HG03139 (cell line): ENCODE results near the gene PRRC2B.
"Not testable (repeated sequence)": the region's sequence is repeated elsewhere in the genome, so short reads cannot be mapped to it uniquely, and the experiment has no call there.

Source experiments
- ATAC-seq: cut with Tn5 transposase; IDR thresholded peaks from one replicate; pipeline ENCODE4 v1.9.1; 2021; ENCODE audit not compliant: unreplicated experiment

PRRC2B gene

DNA sequence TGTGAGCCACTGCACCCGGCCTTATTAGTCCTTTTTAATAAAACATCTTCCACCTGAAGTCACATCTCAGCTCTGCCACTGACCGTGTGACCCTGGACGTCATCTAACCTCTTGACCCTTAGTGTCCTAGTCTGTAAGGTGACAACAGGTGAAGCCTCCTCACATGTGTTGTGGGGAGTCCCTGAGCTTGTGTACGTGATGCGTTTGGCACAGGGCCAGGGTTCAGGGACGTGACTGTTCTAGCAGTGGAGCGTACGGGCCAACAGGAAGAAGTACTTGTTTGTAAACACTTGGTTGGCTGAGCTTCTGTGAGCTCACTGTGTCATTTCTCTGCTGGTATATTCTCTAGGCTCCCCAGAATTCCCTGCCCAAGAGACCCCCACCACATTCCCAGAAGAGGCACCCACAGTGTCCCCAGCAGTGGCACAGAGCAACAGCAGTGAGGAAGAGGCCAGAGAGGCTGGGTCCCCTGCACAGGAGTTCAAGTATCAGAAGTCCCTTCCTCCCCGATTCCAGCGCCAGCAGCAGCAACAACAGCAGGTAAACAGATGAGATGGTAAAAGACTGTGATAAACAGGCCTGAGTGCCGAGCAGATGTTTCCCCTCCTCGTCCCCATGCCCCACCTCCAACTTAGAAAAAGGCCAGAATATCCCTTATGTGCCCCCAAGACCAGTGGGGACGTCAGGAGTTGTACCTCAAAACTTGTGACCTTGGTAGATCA, 73.5 kb downstream of the PRRC2B start:
- ATAC-seq: no peak

DNA sequence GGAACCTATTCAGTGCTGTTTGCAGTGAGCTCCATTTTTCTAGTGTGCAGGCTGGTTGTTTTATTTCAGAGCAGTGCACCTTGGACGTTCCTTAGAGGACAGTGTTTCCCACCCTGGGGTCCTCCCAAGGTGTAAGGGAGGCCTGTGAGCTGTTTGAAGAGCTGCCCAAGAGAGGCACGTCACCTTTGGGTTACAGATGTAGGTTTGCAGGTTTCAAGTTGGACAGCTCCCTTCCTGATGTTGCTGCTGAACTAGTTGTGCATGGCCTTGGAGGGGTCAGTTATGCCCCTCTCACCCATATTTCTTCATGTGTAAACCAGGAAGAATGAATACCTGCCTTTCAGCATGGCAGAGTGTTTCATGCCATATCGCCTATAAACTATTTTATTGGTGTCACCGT, 74.1 kb downstream of the PRRC2B start:
- no peak for ATAC-seq

DNA sequence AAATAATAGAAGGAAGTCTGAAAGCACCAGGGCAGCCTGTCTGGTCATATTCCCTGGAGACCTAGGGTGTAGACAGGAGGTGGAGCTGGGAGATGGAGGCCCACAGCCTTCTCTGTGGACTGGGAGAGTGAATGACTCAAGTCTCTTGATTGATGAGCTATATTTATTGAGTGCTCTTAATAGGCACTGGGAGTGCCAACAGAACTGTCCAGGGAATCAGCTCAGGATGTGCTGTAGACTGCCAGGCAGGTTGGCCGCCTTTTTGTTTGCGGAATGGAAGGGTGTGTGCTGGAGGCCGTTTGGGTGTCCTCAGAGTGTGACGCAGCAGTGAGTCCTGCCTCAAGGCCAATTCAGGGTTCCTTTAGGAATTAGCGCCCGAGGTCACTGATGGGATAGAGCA, 75.5 kb downstream of the PRRC2B start:
- no peak for ATAC-seq

DNA sequence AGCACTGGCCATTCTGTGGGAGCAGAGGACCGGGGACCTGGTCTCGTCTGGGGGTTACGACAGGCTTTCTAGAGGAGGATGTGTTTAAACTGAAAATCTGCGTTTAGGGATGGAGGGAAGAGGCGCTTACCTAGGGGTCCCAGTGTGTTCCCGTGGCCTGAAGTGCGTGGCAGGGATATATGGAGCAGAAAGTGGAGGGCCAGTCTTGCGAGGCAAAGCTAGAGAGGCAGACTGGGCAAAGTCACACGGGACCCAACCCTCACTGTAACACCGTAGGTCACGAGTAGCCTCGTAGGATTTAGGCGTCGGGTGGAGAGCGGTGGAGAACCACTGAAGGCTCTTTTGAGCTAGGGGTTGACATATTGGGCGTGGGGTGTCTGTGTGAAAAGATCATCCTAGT, 76.1 kb downstream of the PRRC2B start:
- ATAC-seq: no peak

DNA sequence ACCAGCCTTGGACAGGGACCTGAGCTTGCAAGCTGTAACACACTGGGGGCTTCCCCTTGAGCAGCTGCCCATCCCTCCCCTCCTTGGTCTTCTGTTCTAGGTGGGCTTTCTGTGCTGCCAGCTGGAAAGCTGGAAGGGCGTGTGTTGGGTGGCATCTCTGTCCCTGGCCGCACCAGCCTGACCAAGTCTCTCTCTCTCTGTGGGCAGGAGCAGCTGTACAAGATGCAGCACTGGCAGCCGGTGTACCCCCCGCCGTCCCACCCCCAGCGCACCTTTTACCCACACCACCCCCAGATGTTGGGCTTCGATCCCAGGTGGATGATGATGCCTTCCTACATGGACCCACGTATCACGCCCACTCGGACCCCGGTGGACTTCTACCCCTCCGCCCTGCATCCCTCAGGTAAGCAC, 76.7 kb downstream of the PRRC2B start:
- ATAC-seq: no peak

DNA sequence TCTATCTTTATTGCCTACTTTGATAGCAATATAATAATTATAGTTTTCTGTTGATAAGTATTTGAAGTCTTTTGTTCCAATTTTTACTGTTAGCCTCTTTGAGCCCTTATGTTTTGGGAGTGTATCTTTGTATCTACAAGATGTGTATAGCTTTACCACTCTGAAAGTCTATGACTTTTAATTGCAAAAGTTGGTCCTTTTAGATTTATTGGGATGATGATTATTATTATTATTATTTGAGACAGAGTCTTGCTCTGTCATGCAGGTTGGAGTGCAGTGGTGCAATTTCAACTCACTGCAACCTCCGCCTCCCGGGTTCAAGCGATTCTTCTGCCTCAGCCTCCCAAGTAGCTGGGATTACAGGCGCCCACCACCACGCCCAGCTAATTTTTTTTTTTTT, 78.2 kb downstream of the PRRC2B start:
- ATAC-seq: not testable (repeated sequence)

DNA sequence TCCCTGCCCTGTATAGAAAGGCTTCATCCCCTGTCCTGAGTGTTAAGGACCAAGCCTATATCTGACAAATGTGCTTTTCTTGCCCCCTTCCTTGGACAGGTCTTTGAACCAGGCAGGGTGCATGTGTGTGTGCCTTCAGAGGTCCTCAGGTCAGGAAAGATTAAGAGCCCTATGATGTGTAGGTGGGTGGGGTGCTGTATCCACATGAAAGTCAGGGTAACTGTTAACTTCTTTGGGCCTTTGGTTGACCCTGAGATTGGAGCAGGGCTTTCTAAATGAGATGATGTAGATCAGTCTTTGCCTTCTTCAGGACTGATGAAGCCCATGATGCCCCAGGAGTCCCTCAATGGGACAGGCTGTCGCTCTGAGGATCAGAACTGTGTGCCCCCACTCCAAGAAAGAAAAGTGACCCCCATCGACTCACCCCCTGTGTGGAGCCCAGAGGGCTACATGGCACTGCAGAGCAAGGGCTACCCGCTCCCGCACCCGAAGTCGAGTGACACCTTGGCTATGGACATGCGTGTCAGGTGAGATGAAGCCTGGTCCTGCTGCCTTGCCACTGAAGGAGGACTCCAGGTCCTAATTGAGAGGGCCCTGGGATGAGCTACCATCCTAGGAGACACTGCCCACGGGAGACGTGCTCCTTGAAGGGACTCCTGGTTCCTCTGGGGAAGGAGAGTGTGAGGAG, 79.5 kb downstream of the PRRC2B start:
- no peak for ATAC-seq

DNA sequence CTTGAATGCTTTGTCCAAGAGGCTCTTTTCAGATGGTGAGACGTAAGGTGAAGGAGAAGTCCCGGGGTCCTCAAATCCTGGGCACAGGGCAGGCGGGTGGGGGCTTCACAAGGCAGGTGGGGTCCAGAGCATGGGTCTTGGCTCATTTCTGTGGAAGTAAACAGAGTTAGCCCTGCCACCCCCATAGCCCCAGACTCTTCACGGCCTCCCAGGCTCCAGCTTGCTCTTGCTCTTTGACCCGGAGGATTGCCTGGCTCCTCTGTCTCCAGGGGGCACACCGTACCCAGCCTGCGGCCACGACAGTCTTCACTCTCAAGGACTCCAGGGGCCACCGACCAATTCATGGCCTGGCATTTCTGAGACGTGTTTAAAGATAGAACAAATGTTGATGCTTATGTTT, 80.0 kb downstream of the PRRC2B start:
- no peak for ATAC-seq

DNA sequence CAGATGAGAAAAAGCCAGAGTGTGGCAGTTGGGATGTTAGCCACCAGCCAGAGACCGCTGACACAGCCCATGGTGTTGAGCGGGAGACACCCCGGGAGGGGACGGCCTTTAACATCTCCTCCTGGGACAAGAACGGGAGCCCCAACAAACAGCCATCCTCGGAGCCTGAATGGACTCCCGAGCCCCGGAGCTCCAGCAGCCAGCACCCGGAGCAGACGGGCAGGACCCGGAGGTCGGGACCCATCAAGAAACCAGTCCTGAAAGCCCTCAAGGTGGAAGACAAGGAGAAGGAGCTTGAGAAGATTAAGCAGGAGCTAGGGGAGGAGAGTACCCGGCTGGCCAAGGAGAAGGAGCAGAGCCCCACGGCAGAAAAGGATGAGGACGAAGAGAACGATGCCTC, 80.8 kb downstream of the PRRC2B start:
- no peak for ATAC-seq

DNA sequence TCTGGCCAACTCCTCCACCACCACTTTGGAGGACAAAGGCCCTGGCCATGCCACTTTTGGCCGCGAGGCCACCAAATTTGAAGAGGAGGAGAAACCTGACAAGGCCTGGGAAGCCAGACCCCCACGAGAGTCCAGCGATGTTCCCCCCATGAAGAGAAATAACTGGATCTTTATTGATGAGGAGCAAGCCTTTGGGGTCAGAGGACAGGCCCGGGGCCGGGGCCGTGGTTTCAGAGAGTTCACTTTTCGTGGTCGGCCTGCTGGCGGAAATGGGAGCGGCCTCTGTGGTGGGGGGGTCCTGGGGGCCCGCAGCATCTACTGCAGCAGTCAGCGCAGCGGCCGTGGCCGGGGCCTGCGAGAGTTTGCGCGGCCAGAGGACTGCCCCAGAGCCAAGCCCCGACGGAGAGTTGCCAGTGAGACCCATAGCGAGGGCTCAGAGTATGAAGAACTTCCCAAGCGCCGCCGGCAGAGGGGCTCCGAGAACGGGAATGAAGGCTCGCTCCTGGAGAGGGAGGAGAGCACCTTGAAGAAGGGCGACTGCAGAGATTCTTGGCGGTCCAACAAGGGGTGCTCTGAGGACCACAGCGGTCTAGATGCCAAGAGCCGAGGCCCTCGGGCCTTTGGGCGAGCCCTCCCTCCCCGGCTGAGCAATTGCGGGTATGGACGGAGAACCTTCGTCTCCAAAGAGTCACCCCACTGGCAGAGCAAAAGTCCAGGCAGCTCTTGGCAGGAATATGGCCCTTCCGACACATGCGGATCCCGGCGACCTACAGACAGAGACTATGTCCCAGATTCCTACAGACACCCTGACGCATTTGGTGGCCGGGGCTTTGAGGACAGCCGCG, 81.4 kb downstream of the PRRC2B start:
- ATAC-seq: no peak

DNA sequence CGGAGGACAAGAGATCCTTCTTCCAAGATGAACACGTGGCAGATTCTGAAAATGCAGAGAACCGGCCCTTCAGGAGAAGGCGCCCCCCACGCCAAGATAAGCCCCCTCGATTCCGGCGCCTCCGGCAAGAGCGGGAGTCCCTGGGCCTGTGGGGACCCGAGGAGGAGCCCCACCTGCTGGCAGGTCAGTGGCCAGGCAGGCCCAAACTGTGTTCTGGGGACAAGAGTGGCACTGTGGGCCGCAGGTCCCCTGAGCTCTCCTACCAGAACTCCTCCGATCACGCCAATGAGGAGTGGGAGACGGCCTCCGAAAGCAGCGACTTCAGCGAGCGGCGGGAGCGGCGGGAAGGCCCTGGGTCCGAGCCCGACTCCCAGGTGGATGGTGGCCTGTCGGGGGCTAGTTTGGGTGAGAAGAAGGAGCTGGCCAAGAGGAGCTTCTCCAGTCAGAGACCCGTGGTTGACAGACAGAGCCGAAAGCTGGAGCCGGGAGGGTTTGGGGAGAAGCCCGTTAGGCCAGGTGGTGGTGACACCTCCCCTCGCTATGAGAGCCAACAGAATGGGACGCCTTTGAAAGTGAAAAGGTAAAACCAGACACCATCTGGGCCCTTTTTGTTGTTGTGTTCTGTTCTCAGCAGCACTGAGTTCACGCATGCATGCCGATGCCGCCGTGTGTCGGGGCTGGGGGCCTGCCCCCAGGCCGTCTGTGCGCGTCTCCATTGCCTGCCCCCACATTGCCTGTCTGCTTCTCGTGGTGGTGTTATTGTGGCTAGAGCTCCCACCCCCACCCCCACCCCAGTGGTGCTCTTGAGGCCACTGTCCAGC, 82.3 kb downstream of the PRRC2B start:
- ATAC-seq: no peak

DNA sequence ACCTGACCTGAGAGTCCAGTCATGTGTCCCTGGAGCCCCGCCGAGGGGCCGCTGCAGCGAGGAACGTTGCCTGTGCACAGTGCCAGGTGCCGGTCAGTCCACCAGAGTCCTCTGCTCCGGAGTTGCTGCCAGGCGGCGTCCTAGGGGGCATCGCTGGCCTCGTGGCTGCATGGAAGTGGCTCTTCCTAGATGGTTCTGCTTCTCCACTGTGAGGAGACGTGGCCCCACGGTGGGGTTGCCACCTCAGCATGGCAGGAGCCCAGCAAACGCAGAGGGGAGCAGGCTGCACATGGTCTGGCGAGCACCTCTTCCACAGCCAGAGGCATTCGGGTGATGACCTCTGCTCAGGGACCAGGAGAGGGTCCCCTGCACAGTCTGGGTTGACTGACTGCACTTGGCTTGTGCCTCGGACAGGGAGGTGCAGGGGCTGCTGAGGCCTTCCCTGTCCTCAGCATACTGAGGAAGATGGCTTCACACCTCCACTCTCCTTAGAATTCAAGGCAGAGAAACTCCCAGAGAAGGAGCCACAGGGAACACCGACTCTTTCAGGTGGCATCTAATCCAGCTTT, 83.0 kb downstream of the PRRC2B start:
- ATAC-seq: no peak

DNA sequence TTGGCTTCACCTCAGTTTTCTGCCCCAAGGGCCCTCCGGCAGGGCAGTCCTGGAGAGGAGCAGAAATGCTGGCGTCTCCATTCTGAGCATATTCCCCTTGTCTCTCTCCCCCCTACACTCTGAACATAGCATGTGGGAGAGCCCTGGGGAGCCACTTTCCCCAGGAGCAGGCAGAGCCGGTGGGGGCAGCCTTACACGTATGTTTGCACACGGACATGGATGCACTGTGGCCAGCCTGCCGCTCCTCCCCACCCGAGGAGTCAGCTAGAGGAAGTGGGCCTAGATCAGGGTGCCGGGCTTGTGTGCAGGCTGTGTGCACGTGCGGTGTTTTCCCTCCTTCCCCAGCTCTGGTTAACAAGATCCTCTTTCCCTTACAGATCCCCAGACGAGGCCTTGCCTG, 83.5 kb downstream of the PRRC2B start:
- ATAC-seq: no peak

DNA sequence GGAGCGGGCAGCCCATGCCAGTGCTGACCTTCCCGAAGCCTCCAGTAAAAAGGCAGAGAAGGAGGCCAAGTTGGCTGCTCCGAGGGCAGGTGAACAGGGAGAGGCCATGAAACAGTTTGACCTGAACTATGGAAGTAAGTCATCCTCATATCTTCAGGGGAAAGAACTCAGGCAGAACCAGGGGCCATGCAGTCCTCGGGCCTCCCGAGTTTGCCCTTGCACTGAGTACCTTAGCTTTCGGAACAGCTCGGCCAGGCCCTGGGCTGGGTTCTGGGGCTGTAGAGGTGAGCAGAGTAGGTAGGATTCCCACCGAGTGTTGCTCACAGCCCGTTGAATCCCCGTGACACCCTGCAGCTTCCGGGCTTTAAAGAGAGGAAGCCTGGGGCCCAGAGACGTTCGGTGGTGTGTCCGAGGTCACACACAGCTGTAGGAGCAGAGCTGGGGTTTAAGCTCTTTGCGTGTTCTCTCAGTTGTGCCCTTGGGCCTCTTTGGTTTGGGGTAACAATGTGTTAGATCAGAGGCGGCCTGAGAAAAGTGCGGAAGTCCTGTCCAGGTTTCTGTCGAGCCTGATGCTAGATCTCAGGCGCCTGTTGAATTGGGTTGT, 84.0 kb downstream of the PRRC2B start:
- no peak for ATAC-seq

DNA sequence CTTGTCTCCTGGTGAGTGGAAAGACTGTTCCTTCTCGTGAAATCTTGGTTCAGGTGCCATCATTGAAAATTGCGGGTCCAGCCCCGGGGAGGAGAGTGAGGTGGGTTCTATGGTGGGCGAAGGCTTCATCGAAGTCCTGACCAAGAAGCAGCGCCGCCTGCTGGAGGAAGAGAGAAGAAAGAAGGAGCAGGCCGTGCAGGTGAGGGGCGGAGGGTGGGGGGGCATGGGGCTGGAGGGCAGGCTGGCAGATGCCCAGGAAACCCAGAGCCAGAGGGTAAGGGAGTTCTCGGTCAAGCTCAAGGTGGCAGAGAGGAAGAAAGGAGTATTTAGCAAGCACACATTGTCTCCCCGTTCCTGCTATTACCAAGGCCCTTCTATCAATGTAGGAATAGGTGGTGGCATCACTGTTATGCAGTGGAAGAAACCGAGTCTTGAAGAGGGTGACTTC, 84.6 kb downstream of the PRRC2B start:
- ATAC-seq: no peak

DNA sequence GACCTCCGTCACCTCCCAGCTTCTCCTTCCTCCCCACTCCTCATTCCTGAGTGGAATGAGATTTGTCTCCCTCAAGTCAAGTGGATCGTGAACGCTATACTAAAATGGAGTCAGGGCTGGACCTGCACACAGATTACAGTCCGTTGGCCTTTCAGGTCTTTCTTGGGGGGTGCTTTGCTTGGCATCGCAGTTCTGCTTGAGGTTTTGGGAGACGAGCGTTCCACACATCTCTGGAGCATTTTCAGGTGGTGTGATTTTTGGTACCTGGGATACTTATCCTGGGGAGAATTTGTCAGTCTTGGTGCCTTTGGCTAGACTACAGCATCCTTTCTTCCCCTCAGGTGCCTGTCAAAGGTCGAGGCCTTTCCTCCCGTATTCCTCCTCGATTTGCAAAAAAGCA, 85.0 kb downstream of the PRRC2B start:
- no peak for ATAC-seq

DNA sequence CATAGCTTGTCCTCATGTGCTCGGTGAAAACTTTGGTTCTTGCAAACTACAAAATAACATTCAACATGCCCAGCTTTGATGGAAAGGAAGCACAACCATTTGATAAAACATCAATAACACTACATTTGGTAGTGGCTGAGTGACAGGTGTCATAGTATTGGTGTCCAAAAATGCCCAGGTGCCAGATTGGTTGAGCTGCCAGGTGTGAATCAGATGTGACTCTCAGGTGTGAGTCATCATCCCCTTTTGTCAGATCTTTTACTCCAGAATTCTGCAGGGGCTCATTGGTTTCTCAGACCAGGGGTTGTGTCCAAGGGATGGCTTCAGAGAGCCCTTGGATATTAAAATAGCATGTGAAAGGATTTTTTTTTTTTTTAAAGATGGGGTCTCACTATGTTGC, 86.4 kb downstream of the PRRC2B start:
- no peak for ATAC-seq

DNA sequence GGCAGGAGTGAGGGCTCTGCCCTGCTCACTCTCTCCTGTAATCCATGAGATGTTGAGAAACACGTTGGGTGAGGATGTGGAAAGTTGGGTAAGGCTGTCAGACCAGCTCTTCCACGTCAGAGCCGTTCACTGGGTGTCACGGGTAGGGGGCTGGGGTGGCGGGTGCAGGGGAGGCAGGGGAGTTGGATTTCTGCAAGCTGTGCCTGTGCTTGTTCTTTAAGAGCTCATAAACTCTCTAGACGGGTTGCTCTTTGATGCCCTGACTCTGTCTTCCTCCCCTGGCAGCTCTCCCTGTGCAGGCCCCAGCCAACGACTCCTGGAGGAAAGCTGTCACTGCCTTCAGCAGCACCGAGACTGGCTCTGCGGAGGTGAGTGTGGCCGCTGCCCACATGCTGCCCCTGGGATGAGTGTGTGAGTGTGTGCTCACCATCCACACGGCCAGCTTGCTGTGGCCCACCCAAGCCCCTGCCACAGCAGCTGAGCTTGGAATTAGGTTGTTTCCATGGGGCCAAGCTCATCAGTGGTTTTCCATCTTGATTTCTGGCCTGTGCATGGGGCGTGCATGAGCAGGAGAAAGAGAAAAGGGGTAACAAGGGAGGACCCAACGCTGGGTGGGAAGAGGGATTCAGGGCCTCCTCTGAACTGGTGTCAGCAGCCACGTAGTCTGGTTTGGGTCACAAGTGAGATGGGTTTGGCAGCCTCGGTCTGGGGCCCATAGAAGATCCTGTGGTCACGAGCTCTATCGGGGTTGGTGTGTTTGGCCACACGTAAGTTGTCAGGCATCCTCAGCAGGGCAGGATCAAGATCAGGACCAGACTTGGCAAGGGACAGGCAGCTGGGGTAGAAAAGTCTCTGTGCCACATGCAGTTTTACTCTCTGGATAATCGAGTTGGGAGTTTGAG, 87.8 kb downstream of the PRRC2B start:
- no peak for ATAC-seq

DNA sequence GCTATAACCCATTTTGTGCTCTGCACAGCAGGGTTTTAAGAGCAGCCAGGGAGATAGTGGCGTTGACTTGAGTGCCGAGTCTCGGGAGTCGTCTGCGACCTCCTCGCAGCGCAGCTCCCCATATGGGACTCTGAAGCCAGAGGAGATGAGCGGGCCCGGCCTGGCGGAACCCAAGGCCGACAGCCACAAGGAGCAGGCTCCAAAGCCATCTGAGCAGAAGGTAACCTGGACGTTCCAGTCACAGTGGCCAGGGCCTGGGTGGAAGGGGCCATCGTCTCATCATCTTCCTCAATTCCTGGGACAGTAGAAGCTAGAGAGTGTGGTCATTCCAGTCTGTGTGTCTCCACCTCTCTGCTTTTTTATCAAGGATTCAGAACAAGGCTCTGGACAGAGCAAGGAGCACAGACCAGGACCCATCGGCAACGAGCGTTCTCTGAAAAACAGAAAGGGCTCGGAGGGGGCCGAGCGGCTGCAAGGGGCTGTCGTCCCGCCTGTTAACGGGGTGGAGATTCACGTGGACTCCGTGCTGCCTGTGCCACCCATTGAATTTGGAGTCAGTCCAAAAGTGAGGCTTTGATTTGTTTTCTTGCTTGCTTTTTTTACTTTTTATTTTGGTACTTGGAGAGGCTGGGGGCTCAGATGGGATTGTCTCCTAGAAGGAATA, 88.6 kb downstream of the PRRC2B start:
- no peak for ATAC-seq
